PC-9 (cell line): ENCODE results near the gene CBX7.

Experiments used
- EZH2 ChIP-seq: fragments of 200-600 bp; sonication (generic); IDR thresholded peaks from 2 replicates; pipeline ENCODE4 v1.8.0; 2017; ENCODE audit warnings: antibody characterized with exemption, low read depth
- TF ChIP-seq, protein P1 (sequence below): fragments of 200-600 bp; sonication (generic); conservative IDR thresholded peaks from 2 replicates; pipeline ENCODE4 v1.6.1; 2017; ENCODE audit warnings: mixed run types, antibody characterized with exemption, mild to moderate bottlenecking, moderate library complexity

DNA sequence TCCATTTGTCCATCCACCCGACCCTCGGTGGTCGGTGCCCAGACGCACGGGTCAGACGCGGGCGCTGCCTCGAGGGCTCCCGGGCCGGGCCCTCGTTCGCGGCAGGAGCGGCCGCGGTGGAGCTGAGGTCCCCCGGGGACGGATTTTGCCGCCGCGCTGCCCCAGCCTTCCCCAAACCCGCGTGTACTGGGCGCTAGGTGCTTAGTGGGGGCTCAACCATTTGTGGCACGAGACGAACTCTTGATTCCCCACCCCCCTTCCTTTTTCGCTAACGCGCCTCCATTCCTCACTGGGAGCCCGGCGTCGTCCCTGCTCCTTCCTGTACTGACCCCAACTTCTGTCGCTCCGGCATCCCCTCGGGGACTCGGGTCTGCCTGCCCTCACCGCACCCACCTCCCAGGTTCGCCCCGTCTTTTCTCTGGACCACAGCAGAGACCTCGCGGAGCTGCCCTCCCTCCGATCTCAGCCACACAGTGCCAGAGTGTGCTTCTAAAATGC lies 789 bp upstream of the CBX7 start:
- TF ChIP-seq, protein P1, sequence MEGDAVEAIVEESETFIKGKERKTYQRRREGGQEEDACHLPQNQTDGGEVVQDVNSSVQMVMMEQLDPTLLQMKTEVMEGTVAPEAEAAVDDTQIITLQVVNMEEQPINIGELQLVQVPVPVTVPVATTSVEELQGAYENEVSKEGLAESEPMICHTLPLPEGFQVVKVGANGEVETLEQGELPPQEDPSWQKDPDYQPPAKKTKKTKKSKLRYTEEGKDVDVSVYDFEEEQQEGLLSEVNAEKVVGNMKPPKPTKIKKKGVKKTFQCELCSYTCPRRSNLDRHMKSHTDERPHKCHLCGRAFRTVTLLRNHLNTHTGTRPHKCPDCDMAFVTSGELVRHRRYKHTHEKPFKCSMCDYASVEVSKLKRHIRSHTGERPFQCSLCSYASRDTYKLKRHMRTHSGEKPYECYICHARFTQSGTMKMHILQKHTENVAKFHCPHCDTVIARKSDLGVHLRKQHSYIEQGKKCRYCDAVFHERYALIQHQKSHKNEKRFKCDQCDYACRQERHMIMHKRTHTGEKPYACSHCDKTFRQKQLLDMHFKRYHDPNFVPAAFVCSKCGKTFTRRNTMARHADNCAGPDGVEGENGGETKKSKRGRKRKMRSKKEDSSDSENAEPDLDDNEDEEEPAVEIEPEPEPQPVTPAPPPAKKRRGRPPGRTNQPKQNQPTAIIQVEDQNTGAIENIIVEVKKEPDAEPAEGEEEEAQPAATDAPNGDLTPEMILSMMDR, result no peak
- TF ChIP-seq EZH2, result no peak
